ENCODE results near the gene POSTN.

DNA sequence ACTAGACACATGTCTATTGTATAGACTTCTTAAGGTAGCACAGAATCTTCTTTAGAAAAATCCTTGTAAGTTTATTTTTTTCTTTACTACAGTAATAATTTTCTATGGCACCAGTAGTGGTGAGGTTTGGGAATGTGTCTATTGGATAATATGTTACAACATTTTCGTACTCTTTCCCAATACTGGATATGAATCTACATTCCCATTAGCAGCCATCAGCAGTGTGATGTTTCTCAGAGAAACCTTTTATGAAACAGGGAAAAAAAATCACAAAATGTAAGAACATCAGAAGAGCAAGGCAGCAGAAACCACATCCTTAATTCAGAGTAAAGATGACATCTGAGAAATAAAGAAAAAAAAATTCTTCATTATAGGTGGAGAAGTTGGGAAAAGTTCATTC is 83.3 kb downstream of the POSTN start:
- TF ChIP-seq, protein P1, sequence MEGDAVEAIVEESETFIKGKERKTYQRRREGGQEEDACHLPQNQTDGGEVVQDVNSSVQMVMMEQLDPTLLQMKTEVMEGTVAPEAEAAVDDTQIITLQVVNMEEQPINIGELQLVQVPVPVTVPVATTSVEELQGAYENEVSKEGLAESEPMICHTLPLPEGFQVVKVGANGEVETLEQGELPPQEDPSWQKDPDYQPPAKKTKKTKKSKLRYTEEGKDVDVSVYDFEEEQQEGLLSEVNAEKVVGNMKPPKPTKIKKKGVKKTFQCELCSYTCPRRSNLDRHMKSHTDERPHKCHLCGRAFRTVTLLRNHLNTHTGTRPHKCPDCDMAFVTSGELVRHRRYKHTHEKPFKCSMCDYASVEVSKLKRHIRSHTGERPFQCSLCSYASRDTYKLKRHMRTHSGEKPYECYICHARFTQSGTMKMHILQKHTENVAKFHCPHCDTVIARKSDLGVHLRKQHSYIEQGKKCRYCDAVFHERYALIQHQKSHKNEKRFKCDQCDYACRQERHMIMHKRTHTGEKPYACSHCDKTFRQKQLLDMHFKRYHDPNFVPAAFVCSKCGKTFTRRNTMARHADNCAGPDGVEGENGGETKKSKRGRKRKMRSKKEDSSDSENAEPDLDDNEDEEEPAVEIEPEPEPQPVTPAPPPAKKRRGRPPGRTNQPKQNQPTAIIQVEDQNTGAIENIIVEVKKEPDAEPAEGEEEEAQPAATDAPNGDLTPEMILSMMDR (IDR thresholded peaks at IDR 0.05), result no peak
- TF ChIP-seq EP300 (IDR thresholded peaks at IDR 0.05) (no peak), POLR2AphosphoS5 (IDR thresholded peaks at IDR 0.05) (no peak)
